HFFc6 (cell line): ENCODE results near the gene SHROOM2. TPM values are rescaled to one million over a fixed set of nuclear protein-coding genes. Genes with fewer than 3 reads are reported as not detected.

Experiments used
- DNase-seq: peaks from one replicate; pipeline ENCODE4 v3.0.0-alpha.2; 2018
- H3K27ac Mint-ChIP-seq: 2 replicates; pipeline ENCODE4 v1.8.0; 2020; ENCODE audit warnings: mild to moderate bottlenecking, mixed read lengths
- H3K27me3 Mint-ChIP-seq: 2 replicates; pipeline ENCODE4 v1.8.0; 2021; ENCODE audit warnings: mild to moderate bottlenecking, moderate library complexity, mixed read lengths; ENCODE audit not compliant: insufficient read depth
- H3K36me3 Mint-ChIP-seq: 2 replicates; pipeline ENCODE4 v1.8.0; 2021; ENCODE audit warnings: low read depth, mixed read lengths
- H3K4me1 Mint-ChIP-seq: 2 replicates; pipeline ENCODE4 v1.8.0; 2020; ENCODE audit warnings: low read depth, mixed read lengths
- H3K4me3 Mint-ChIP-seq: 2 replicates; pipeline ENCODE4 v1.8.0; 2020; ENCODE audit warnings: mild to moderate bottlenecking, moderate library complexity, mixed read lengths
- H3K9me3 Mint-ChIP-seq: 2 replicates; pipeline ENCODE4 v1.8.0; 2020; ENCODE audit warnings: mild to moderate bottlenecking, mixed read lengths
- CTCF ChIP-seq: fragments of 200-600 bp; sonication (generic); IDR thresholded peaks from 2 replicates; pipeline ENCODE4 v1.5.0; 2021; ENCODE audit warnings: antibody characterized with exemption, mild to moderate bottlenecking
- total RNA-seq, 6 experiments: library from RNA; stranded (reverse); fragmentation: NEBNext Ultra II Directional; extraction: Animal tissue kit (Norgen Biotek cat#: 25700); gene quantifications; 2 replicates in 1 of 6; 3 replicates in 5 of 6; pipeline ENCODE4 v1.2.3, GENCODE V29; 2021

Gene SHROOM2
- total RNA-seq, 6 experiments from 2014 or later = 1.6 to 3.5 (median 2.9) TPM

DNA sequence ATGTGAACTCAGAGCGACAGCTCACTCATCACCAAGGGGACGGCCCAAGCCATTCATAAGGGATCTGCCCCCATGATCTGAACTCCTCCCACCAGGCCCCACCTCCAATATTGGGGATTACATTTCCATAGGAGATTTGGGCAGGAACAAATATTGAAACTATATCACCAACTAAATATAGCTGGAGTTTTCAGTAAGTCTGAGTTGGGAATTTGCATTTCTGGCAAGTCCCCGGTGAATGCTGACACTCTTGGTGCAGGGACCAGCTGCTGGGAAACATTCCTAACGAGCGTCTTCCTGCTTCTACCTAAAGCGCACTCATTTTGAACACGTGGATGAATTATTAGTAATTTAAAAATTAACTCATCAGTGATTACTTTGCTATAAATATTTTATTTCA is 194.2 kb downstream of the SHROOM2 start:
- H3K9me3 Mint-ChIP-seq = peaks cover under 1% of the 10 kb centered on the region; the same call in 1 of the 2 replicates
- H3K4me3 Mint-ChIP-seq = no peak overlapping the region
- H3K27ac Mint-ChIP-seq = no peak overlapping the region
- peaks cover 5% of the 10 kb centered on the region for H3K27me3 Mint-ChIP-seq
- TF ChIP-seq CTCF = no peak
- no peaks in the 10 kb centered on the region for H3K4me1 Mint-ChIP-seq
- no peaks in the 10 kb centered on the region for H3K36me3 Mint-ChIP-seq
- no peak for DNase-seq

DNA sequence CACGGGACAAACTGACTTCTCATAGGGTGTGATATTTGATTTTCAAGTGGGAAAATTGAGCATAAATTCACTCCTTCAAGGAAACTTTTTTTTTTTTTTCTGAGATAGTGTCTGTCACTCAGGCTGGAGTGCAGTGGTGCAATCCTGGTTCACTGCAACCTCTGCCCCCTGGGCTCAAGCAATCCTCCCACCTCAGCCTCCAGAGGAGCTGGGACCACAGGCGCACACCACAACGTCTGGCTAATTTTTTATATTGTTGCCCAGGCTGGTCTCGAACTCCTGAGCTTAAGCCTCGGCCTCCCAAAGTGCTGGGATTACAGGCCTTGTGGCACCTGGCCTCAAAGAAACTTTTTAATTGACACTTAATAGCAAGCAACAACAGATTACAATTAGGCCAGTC is 194.7 kb downstream of the SHROOM2 start:
- H3K36me3 Mint-ChIP-seq = no peaks in the 10 kb centered on the region
- H3K9me3 Mint-ChIP-seq = no peaks in the 10 kb centered on the region
- TF ChIP-seq CTCF = no peak
- peaks cover 6% of the 10 kb centered on the region for H3K27me3 Mint-ChIP-seq
- H3K4me3 Mint-ChIP-seq = no peak overlapping the region
- no peaks in the 10 kb centered on the region for H3K4me1 Mint-ChIP-seq
- DNase-seq = no peak
- no peak overlapping the region for H3K27ac Mint-ChIP-seq

DNA sequence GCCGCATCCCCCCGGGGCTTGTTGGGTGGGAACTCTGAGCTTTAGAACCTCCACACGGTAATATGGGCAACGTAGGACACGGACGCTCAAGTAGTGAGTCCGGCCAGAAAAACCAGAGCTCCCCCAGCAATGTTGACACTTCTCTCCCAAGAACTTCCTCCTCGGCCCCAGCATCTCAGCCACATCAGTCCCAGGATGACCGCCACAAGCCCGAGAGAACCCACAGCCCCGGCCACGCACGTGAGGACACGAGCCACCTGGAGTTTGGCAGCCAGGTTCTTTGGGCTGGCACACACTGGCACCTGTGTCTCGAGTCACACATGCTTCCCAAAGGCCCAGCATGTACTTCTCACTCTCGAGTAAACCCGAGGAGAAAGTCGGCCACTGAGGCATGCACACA is 197.2 kb downstream of the SHROOM2 start:
- no peak for DNase-seq
- H3K9me3 Mint-ChIP-seq = no peaks in the 10 kb centered on the region
- no peak overlapping the region for H3K27ac Mint-ChIP-seq
- TF ChIP-seq CTCF = no peak
- no peaks in the 10 kb centered on the region for H3K4me1 Mint-ChIP-seq
- no peaks in the 10 kb centered on the region for H3K36me3 Mint-ChIP-seq
- no peak overlapping the region for H3K4me3 Mint-ChIP-seq
- peaks cover 6% of the 10 kb centered on the region for H3K27me3 Mint-ChIP-seq

GRCh38 chrX:9983846-9984245 is 197.6 kb downstream of the SHROOM2 start:
- peaks cover 6% of the 10 kb centered on the region for H3K27me3 Mint-ChIP-seq
- no peak for TF ChIP-seq CTCF
- H3K4me1 Mint-ChIP-seq = no peaks in the 10 kb centered on the region
- no peaks in the 10 kb centered on the region for H3K9me3 Mint-ChIP-seq
- no peak overlapping the region for H3K27ac Mint-ChIP-seq
- H3K4me3 Mint-ChIP-seq = no peak overlapping the region
- DNase-seq = no peak
- H3K36me3 Mint-ChIP-seq = no peaks in the 10 kb centered on the region

DNA sequence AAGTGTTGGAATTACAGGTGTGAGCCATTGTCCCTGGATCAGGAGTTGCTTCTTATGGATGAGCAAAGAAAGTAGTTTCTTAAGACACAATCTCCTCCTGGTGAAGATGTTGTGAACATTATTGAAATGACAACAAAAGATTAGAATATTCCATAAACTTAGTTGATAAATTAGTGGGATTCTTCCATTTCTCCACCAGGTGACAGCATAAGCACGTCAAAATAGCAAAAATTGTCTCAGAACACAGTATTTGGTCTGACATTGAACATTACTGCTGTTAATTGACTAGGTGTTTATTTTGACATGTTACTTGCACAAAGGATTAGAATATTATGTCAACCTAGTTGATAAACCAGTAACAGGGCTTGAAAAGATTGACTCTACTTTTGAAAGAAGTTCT is 202.5 kb downstream of the SHROOM2 start:
- Mint-ChIP-seq H3K4me3 (no peak overlapping the region), H3K36me3 (no peaks in the 10 kb centered on the region), H3K9me3 (no peaks in the 10 kb centered on the region), H3K27me3 (peaks cover 6% of the 10 kb centered on the region; the same call in 1 of the 2 replicates), H3K27ac (no peak overlapping the region), H3K4me1 (no peaks in the 10 kb centered on the region)
- TF ChIP-seq CTCF = peak; percentile 79
- DNase-seq = no peak

DNA sequence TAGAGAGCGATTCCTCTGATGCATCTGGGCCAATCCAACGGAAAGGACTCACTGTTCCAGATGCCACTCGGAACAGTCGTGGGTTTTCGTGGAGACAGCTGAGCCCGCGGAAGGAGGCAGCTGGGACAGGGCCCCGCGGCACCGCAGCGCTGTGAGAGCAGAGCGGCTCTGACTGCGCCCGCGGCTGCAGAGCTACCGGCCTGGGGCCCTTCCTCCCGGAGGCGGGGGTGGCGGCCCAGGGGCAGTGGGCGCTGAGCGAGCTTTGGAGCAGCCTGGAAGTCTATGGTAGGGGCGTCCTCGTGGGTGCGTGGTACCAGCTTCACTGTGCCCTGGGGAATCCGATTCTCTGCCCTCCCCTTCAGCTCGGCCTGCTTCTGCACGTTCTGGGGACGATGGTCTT is 205.8 kb downstream of the SHROOM2 start:
- Mint-ChIP-seq H3K9me3 (no peaks in the 10 kb centered on the region), H3K4me3 (no peak overlapping the region), H3K27ac (no peak overlapping the region), H3K4me1 (no peaks in the 10 kb centered on the region), H3K27me3 (no peaks in the 10 kb centered on the region), H3K36me3 (no peaks in the 10 kb centered on the region; the same call in 1 of the 2 replicates)
- no peak for TF ChIP-seq CTCF
- DNase-seq = no peak
